Stimulated activated CD8-positive, alpha-beta memory T cell treated with anti-CD3 and anti-CD28 coated beads, Interleukin-7, amount 100 ng/mL, for 48 hours (primary cell): ENCODE data around the gene LPIN3.

Experiments used
- DNase-seq, 2 donors: peaks; one replicate each; pipeline ENCODE4 v3.0.0-alpha.2; 2020; ENCODE audit warnings: low read depth in 1 of 2; ENCODE audit errors: extremely low read depth in 1 of 2

Gene LPIN3

GRCh38 chr20:41365777-41366545 lies 25.3 kb downstream of the LPIN3 start:
- DNase-seq, result no peak

- no peak for DNase-seq
These were observed 26.1 kb downstream of the LPIN3 start, which contains the start of gene EMILIN3 for GRCh38 chr20:41366546-41367392. EMILIN3 (minus strand) TSS chr20:41366818; CDS start chr20:41366634, 184 bp downstream.

- DNase-seq, result no peak
These were observed 26.7 kb downstream of the LPIN3 start for GRCh38 chr20:41367393-41367695.

- DNase-seq, result no peak
These were observed 27.3 kb downstream of the LPIN3 start for GRCh38 chr20:41367956-41368355.

GRCh38 chr20:41369673-41370072 lies 29.1 kb downstream of the LPIN3 start:
- no peak for DNase-seq

GRCh38 chr20:41370176-41370575 lies 29.6 kb downstream of the LPIN3 start:
- peak in 1 of 2 donors; percentile 2 for DNase-seq

- no peak for DNase-seq
These were observed 30.8 kb downstream of the LPIN3 start for GRCh38 chr20:41371371-41371770.

- no peak for DNase-seq
These were observed 32.7 kb downstream of the LPIN3 start for GRCh38 chr20:41373251-41373783.

GRCh38 chr20:41373931-41374920 lies 33.6 kb downstream of the LPIN3 start:
- DNase-seq, result no peak

GRCh38 chr20:41375846-41376245 lies 35.2 kb downstream of the LPIN3 start:
- no peak for DNase-seq

GRCh38 chr20:41376349-41376748 lies 35.7 kb downstream of the LPIN3 start:
- no peak for DNase-seq

- DNase-seq, result no peak
These were observed 36.7 kb downstream of the LPIN3 start for GRCh38 chr20:41377275-41377674.

- DNase-seq, result no peak
These were observed 38.9 kb downstream of the LPIN3 start for GRCh38 chr20:41379551-41379950.

- no peak for DNase-seq
These were observed 40.1 kb downstream of the LPIN3 start for GRCh38 chr20:41380551-41381193.

- DNase-seq, result no peak
These were observed 42.2 kb downstream of the LPIN3 start for GRCh38 chr20:41382791-41383305.

GRCh38 chr20:41386502-41387427 lies 46.1 kb downstream of the LPIN3 start:
- DNase-seq, result no peak

GRCh38 chr20:41387444-41387851 lies 46.8 kb downstream of the LPIN3 start:
- no peak for DNase-seq

GRCh38 chr20:41390889-41391288 lies 50.3 kb downstream of the LPIN3 start:
- no peak for DNase-seq

- no peak for DNase-seq
These were observed 51.0 kb downstream of the LPIN3 start for GRCh38 chr20:41391587-41392001.
